SK-N-DZ (cell line): Measurements from ENCODE around the gene EXPH5.
"Not testable (repeated sequence)": the region's sequence is repeated elsewhere in the genome, so short reads cannot be mapped to it uniquely, and the experiment has no call there.

Source experiments
- DNase-seq: peaks from one replicate; pipeline ENCODE4 v3.0.0-alpha.2; 2015; ENCODE audit warnings: low spot score

Gene EXPH5

DNA sequence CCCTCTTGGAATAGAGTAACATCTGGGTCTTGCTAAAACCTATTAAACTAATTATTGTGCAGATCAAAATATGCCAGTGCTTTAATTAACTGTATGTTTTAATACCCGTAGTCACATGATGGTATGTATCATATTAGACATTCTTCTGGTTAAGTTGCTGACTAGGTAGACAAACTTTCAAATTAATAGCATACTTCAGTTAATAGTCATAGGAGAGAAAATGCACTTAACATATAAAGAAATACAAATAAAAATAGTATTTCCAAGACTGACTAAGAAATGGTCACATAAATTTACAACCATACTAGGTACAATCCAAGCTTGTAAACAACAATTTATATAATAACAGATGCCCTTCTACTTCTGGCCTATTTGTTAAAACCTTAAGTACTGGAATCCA, 7.6 kb upstream of the EXPH5 start:
- DNase-seq = no peak

DNA sequence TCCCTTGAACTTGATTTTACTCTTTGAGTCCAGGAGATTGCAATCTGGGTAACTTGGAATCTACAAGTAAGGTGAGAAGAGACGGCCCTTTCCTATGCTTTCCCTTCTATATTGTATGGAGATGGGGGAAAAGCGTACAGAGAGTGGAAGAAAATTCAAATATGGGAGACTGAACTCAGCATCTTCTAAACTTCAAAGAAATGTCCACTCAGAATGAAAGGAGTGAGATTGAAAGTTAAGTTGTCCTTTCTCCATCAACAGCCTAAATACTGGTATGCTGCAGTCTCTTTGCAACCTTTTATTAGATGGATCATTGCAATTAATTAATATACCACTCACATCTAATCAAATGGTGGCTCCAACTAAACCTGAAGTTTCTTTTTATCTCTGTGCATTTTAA, 6.4 kb upstream of the EXPH5 start:
- no peak for DNase-seq

DNA sequence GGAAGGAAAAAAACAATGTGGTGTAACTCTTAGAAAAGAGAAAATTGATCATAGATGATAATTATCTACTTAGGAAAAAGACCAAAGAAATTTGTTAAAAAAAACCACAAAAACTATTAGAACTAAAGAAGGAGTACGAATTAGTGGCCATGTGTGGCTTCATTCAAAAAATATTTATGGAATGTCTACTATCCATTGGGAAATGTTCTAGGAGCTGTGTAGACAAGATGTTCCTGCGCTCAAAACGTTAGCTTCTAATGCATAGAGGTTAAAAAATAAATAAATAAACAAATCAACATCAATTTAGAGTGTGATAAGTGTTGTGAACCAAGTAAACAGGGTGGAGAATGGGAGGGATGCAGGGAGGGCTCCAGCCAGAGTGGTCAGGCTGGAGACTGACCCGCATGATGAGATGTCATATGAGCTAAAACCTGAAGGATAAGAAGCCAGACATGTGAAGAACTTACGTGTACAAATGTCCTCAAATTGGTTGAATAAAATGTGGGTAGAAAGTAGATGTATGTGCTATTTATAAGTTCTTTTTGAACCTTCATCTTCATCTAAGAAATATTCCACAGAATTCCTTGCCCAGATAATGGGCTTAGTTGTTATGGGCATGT, 4.3 kb upstream of the EXPH5 start:
- DNase-seq = no peak

DNA sequence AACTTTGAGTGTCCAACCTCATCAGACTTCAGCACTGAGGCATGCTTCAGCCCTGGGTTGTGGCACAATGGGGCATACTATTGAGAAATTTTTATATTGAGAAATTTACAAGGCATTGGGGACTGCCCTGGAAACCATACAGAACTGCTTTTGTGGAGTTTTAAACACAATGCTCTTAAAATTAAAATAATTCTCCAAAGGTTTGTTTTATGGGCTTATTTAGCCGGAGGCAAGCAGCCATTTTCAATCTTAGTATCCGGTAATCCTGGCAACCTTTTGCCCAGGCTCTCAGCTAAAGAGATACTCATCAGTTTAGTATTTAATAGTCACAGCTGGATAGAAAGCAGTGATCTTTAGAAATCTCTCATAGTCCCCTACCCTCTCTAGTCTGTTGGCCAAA, 3.1 kb upstream of the EXPH5 start:
- no peak for DNase-seq

DNA sequence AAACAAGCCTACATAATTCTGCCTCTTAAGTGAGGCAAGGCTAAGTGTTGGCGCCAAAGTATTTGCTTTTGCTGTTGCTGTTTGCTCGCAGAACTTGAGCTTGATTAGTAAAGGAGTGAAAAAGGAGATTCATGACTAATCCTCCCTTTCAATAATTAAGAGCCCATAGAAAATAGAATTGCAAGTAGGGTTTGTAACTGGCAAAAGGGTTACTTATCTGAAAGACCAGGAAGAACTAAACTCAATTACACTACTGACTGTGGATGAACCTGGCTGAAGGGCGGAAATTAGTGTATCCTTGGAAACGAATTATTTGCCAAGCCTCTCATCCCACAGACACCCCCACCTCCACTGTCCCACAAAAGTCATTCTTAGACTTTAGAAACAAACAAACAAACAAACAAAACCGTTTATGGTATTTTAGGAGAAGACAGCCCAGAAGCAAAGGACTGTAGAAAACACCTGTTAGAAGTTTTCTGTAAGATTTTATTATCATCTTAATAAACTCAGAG, 411 bp upstream of the EXPH5 start:
- DNase-seq = no peak

DNA sequence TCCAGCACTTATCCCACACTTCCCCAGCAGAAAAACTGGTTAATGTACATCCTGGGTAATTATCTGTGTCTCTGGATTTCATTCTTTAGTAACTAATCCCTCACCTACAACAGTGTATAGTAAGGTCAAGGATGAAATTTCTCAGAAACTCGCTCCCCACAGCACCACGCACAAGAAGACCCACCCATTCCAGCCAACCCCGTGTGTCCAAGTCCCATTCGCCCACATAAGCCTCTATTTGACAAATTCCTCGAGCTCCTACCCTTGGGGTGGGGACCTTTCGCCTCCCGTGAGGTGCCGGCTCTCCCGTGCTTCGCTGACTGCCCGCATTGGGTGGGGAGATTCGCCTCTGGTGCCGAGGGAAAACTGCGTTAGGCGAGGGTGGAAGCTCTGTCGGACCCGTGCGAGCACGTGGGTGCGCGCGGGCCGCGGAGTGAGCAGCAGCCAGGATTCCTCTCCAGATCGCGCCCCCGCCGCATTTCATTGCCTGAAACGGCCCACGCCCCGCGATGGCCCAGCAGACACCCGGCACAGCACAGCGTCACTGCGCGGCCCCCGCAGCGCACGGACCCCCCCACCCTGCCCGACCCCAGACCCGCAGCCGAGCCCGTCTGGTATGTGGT, 866 bp downstream of the EXPH5 start:
- peak; percentile 1 for DNase-seq

DNA sequence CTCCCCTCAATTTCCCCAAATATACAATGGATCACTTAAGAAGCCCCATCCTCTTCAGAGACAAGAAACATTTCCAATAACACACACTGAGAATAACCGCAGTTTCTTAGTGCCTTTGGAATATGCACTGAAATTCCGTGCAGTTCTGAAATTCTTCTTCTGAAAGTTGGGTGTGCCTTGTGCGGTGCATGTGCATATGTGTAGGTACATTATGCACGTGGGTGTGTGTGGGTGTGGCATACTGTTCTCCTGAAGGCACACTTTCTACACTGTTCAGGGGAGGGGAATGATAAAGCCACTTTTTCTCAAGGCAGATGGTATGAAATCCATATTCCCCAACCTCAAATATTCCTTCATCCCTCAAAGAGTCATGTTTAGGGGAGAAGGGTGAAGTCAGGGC, 1.7 kb downstream of the EXPH5 start:
- DNase-seq = no peak

DNA sequence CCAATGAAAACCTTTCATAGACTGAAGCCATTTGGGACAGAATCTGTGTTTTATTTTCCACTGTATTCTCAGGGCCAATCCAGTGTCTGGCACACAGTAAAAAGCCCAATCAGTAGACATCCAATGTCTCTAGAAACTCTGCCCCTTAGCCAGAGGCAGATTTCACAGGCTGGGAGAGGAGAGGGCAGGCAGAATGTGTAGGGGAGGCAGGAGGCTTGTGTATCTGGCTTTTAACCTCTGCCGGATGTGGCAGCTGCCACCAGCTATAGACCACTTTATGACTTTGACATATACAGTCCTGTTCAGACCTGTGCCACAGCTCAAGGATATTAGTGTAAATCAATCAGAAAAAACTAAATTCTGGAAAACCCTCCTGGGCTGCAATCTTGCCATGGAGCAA, 4.4 kb downstream of the EXPH5 start:
- DNase-seq = no peak

DNA sequence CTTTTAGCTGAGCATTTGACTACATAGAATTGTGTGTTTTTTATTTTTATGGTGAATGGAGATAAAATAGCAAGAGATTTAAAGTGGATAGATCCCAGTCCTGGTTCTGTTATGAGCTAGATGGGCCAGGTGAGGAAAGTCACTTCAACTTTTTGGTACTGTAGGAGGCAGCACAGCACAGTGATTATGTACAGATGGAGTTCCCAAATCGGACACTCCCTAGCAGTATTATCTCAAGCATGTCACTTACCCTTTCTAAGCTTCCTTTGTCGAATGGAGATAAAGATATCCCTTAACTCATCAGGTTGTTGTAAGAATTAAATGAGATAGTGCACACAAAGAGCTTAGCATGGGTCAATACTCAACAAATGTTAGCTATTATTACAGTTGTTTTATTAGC, 5.3 kb downstream of the EXPH5 start:
- DNase-seq = no peak

DNA sequence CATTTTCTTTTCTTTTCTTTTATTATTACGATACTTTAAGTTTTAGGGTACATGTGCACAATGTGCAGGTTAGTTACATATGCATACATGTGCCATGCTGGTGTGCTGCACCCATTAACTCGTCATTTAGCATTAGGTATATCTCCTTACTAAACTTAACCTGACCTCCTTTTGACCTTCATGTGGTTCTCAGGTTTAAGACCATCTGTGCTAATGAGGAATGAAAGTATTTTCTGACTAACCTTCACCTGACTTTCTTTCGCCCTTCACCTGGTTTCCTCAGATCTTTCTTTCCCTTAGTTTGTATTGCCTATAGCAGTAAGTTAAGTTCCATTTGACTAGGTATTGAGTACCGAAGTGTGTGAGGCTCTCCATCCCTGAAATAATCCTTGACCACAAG, 6.5 kb downstream of the EXPH5 start:
- no peak for DNase-seq

DNA sequence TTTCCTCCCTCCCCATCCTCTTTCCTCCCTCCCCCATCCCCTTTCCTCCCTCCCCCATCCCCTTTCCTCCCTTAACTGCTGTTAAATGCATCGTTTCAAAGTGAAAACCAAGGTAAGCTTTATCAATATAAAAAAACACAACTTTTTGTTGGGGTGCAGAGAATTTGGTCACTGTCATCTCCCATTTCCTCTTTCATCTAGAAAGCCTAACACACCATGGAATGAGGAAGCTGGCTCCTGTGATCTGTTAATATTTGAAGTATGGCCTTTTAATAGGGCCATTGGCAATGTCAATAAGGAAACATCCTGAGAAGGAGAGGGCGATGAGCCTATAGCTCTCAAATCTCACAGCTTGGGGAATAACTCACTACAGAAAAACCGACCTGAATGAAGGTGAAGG, 7.0 kb downstream of the EXPH5 start:
- DNase-seq = no peak

DNA sequence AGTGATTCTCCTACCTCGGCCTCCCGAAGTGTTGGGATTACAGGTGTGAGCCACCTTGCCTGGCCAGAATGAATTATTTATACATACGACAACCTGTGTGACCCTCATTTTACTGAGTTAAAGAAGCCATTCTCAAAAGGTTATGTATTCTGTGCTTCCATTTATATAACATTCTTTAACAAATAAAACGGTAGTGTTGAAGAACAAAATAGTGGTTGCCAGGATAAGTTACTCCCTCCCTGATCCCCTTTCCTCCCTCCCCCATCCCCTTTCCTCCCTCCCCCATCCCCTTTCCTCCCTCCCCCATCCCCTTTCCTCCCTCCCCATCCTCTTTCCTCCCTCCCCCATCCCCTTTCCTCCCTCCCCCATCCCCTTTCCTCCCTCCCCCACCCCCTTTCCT, 7.4 kb downstream of the EXPH5 start:
- not testable (repeated sequence) for DNase-seq

DNA sequence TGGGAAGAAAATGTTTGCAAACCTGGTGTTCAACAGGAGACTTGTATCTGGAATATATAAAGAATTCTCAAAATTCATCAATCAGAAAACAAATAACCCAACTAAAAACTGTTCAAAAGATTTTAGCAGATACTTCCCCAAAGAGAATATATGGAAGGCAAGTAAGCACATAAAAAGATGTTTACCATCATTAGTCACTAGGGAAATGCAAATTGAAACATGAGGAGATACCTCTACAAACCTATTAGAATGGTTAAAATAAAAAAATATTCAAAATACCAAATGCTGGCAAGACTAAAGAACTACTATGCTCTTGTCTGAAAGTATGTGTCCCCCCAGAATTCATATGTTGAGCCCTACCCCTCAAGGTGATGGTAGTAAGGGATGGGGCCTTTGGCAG, 8.6 kb downstream of the EXPH5 start:
- DNase-seq = no peak

DNA sequence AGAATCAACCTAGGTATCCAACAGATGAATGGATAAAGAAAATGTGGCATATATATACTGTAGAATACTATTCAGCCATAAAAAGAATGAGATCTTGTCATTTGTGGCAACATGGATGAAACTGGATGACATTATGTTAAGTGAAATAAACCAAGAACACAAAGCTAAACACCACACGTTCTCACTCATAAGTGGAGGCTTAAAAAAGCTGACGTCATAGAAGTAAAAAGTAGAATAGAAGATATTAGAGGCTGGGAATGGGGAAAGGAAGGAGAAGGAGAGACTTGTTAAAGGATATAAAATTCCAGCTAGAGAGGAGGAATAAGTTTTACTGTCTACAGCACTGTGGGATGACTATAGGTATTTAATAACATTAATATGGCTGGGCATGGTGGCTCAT, 12.9 kb downstream of the EXPH5 start:
- DNase-seq = no peak

DNA sequence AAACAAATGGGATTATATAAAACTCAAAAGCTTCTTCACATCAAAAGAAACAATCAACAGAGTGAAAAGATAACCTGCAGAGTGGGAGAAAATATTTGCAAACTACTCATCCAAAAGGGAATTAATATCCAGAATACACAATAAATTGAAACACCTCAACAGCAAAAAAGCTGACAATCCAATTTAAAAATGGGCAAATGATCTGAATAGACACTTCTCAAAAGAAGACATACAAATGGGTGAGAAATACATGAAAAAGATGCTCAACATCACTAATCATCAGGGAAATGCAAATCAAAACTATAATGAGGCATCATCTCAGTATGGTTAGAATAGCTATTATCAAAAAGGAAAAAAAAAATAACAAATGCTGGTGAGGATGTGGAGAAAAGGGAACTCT, 13.5 kb downstream of the EXPH5 start:
- DNase-seq = no peak

DNA sequence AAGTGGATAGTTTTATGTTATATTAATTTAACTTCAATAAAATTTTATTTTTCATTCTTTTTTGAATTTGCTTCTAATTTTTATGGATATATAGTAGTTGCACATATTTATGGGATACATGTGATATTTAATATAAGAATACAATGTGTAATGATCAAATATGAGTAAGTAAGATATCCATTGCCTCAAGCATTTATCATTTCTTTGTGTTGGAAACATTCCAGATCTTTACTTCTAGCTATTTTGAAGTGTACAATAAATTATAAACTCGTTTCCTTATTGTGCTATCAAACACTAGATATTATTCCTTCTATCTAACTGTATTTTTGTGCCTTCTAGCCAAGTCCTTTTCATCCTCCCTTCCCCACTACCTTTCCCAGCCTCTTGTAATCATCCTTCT, 17.0 kb downstream of the EXPH5 start:
- DNase-seq = no peak

DNA sequence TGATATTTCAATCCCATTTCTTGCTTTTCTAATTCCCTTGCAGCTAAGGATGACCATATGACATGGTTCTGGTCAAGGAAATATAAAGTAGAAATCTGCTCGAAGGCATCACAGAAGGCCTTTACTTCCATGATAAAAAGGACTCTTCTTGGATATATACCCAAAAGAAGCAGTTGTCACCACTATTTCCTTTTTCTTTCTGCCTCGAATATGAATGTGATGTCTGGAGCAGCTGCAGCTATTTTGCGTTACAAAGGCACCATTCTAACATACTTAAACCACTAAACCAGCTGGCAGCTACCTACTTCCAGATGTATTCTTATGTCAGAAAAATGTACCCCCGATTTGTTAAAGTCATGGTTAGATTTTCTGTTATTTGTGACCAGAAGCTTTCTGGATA, 18.9 kb downstream of the EXPH5 start:
- DNase-seq = no peak

DNA sequence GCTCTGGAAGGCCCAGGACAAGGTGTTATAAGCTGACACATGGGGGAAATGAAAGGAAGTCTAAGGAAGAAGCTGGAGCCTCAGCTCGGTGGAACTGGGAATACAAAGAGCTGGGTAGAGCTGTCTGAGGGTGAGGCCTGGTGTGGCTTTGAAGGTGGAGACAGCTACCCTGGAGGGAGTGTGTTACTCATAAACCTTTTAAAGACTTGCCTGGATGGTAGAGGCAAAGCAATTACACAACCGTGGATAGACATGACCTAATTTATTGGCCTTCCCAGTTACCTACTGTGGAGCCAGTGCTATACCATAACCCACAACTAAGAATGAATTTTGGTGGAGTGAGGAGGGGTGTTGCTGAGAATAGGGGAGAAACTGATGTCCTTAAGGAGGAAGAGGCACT, 22.6 kb downstream of the EXPH5 start:
- no peak for DNase-seq

DNA sequence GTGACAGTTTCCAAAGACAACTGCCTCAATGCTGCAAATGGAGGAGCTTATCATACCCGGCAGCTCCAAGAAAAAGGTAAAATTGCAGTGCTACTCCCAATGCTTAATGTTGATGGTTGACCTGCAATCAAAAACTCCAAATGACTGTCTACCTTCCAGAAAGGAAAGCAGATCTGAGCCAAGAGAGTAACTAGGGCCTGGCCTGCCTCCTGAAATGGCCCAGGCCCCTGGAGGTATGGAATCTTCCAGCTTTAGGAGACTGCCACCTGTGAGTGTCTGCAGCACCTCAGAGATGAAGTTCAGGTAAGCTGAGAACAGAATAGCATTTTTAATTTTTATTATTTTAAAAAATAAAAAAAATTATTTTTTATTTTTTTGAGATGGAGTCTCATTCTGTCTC, 23.7 kb downstream of the EXPH5 start:
- no peak for DNase-seq

DNA sequence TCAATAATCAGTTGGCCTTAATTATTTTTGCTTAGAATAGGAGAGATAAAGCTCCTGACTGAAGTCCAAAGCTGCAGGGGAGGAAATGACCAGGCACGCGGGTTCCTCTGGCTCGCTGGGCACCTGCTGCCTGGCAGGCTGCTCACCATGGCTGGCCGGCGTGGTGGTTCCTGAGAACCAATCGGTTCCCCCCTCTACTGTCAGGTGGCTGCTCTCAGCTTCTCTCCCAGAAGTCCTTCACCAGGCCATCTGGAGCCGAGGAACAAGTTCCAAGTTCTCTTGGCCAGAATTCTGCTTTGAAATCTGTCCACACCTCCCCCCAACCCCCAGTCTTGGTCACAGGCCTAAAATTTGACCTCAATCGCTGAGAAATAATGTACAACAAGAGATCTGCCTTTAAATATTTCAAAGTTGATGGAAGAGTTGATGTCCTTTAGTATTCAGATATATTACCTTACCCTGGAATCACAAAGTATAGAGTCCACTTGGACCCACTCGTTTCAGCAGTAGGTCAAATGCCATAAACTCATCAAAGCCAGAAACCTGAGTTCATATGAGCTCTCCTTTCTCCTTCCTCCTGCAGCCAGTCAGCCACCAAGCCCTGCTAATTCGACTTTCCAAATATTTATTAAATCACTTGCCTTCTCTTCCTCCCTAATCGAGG, 25.2 kb downstream of the EXPH5 start:
- no peak for DNase-seq

DNA sequence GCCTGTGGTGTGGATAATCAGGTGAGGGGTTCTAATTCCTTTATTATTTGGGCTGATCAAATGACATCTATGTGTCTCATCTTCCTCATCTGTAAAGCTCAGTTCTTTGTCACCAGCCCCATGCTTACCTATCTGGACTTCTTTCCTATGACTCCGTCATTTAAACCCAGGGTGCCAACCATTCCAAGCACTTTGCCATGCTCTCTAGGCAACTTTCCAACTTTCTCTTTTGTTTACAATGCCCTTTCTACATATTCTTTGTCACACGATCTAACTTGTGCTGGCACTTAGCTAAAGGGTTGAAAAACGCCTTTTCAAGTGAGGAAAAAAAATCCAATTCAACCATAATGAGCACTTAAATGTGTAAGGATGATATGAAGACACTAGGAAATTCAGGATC, 27.9 kb downstream of the EXPH5 start:
- DNase-seq = no peak

DNA sequence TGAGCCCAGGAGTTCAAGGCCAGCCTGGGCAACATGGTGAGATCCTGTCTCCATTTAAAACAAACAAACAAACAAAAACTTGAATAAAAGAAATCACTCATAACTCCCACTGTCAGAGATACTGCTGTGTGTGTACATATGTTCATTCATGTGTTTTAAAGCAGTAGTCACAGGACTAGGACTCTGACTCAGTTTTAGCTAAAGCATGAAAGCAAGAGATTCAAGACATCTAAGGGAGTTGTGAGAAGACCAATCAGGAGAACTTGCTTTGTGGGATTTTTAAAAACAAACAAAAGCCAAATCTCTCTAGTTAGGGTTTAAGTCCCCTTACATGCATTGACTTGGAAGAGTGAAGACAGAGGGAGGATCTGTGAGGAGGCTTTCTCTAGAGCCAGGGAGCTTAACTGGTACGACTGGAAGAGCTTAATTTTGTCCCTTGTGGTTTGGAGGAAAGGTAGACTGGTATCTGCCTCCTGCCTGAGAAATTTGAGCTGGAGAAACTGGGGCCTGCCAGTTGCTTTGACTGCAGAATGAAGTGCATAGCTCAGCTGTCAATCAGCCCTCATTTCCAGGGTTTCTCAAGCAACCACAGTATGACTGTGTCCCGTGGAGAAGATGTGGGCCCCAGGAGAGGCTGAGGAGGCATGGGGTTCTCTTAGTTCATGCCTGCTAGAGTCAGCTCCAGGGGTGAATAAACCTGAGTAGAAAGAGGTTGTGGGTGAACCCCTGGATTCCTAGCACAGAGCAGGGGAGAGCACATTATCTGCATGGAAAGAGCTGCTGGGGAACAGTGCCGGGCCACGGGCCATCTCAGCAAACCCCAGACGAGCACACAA, 30.6 kb downstream of the EXPH5 start:
- DNase-seq = no peak
